Tibial nerve (tissue), 4 donors: ENCODE data around the gene RAET1E.
"Not testable (repeated sequence)": the region's sequence is repeated elsewhere in the genome, so short reads cannot be mapped to it uniquely, and the experiment has no call there.

Source experiments
- EP300 ChIP-seq, 2 donors: sonication (generic); formaldehyde crosslinking; IDR thresholded peaks; one replicate each; pipeline ENCODE4 v1.6.1; 2017; ENCODE audit warnings: antibody characterized with exemption in 2 of 2, mild to moderate bottlenecking in 1 of 2
- POLR2A ChIP-seq, 2 donors: fragments of 450-650 bp; IDR thresholded peaks; one replicate each; pipeline ENCODE4 v1.6.1; 2017; ENCODE audit warnings: antibody characterized with exemption in 2 of 2, mild to moderate bottlenecking in 2 of 2, moderate library complexity in 2 of 2
- TF ChIP-seq, protein P1 (sequence below), 5 experiments: fragments of 200-600 bp in 3 of 5; fragments of 450-650 bp in 2 of 5; sonication (generic) in 3 of 5; IDR thresholded peaks; one replicate each; pipeline ENCODE4 v1.5.1; 2016 to 2019; ENCODE audit warnings: antibody characterized with exemption in 5 of 5, mild to moderate bottlenecking in 3 of 5, moderate library complexity in 2 of 5

DNA sequence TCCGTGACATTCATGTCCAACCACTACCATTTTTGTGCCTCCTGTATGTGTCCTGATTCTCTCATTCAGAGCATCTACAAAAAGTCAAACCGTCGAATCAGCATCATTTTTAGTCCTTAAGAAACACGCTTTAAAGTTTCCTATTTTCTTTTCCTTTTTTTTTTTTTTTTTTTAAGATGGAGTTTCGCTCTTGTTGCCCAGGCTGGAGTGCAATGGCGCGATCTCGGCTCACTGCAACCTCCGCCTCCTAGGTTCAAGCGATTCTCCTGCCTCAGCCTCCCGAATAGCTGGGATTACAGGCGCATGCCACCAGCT is 35.5 kb downstream of the RAET1E start:
- TF ChIP-seq, protein P1, sequence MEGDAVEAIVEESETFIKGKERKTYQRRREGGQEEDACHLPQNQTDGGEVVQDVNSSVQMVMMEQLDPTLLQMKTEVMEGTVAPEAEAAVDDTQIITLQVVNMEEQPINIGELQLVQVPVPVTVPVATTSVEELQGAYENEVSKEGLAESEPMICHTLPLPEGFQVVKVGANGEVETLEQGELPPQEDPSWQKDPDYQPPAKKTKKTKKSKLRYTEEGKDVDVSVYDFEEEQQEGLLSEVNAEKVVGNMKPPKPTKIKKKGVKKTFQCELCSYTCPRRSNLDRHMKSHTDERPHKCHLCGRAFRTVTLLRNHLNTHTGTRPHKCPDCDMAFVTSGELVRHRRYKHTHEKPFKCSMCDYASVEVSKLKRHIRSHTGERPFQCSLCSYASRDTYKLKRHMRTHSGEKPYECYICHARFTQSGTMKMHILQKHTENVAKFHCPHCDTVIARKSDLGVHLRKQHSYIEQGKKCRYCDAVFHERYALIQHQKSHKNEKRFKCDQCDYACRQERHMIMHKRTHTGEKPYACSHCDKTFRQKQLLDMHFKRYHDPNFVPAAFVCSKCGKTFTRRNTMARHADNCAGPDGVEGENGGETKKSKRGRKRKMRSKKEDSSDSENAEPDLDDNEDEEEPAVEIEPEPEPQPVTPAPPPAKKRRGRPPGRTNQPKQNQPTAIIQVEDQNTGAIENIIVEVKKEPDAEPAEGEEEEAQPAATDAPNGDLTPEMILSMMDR (IDR thresholded peaks at IDR 0.05), result not testable (repeated sequence)
- not testable (repeated sequence) for TF ChIP-seq EP300, POLR2A (IDR thresholded peaks at IDR 0.05)
